ENCODE measurements around the gene TBCEL. TPM values are rescaled to one million over a fixed set of nuclear protein-coding genes. Genes with fewer than 3 reads are reported as not detected.
A peak's percentile ranks its signal among the peaks of the same experiment; 100 is the strongest.

The TBCEL gene
- 1 to 10 TPM; 6.8 to 7.2 TPM for total RNA-seq

DNA sequence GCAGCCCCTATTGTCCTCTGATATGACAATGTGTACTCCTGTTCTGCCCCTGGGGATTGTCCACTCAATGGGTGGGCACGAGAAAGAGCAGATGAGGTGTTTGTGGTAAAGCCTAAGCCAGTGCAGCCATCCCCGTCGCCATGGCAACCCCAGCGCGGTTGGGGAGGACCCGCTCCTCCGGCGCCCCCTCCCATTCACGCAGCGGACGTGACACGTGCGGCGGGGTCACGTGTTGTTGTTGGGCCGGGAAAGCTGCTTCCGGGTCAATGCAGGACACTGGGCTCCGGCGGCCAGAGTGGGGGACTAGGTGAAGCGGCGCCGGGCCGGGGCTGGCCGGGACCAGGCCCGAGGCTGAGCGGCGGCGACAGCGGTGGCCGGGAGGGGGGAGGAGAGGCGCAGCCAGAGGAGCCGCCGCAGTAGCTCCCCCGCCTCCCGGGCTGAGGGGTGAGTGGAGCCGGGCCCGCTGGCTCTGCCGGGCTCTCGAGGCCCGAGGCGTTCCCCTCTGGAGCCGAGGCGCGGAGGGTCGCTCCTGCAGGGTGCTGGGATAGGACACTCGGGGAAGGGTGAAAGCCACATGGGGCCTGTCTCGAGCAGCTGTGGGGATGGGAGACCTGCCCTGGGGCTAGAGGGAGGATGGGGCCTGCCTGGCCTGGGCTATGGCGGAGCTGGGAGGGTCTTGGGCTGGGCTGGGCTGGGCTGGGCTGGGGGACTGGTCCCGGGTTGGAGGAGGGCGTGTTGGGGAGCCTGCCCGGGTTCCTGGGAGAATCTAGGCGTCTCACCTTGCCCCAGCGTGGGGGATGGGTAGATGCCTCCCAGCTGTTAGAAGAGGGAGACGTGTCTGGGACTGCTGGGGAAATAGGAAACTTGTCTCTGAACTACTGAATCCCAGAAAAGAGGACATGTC, at the start of gene TBCEL:
Gene TBCEL (plus strand): TSS at position 255 of the 904 bp plus-strand sequence. CDS start 21,589 bp downstream, outside the sequence.
- ATAC-seq (peak; percentile 84), DNase-seq (peak; percentile 85)
- Mint-ChIP-seq H3K27me3 (no peaks in the 10 kb centered on the region), H3K4me1 (ENCODE audit: low read depth) (peaks cover 25% of the 10 kb centered on the region), H3K4me3 (peak within 1 kb of the TSS; percentile 73), H3K9me3 (no peaks in the 10 kb centered on the region), H3K36me3 (ENCODE audit: low read depth) (no peaks in the 10 kb centered on the region), H3K27ac (peak within 1 kb of the TSS; percentile 80)
- CTCF ChIA-PET: interaction anchor here (2.5 kb wide), 1 partner anchor 170 kb away, joined by 10 read pairs; no protein-coding TSS in a partner anchor
- TF ChIP-seq CTCF (IDR thresholded peaks at IDR 0.05): no peak
- intact Hi-C loops (cut with micrococcal nuclease): no loop called here
- POLR2A ChIA-PET: interaction anchor here (1.0 to 1.3 kb wide), 2 partner anchors 36 to 43 kb away, joined by 3 read pairs; no protein-coding TSS in a partner anchor

DNA sequence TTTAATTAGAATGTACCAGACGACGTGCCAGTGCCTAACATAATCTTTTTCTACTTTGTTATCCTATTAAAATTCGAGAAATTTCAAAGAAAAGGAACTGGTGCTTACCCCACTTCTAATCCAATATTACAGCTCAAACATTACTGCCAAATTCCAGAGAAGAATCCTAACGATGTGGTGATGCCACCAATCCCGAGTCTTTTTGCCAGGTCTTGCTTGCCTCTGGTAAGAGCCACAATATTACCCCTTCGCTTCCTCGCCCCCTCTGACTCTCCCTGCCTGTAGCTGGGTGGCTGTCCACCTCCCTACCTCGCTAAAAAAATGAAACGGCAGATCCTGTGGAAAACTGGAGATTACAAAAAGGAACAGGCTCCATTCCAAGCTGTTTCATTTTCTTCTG, 49.4 kb upstream of the TBCEL start:
- no peaks in the 10 kb centered on the region for H3K36me3 Mint-ChIP-seq (ENCODE audit: low read depth)
- no peak for ATAC-seq
- intact Hi-C loops (cut with micrococcal nuclease): no loop called here
- POLR2A ChIA-PET: no interaction called here
- peaks cover 12% of the 10 kb centered on the region for H3K27me3 Mint-ChIP-seq
- H3K27ac Mint-ChIP-seq: no peak overlapping the region
- CTCF ChIA-PET: no interaction called here
- H3K4me3 Mint-ChIP-seq: no peak overlapping the region
- no peak for DNase-seq
- TF ChIP-seq CTCF (IDR thresholded peaks at IDR 0.05): no peak
- H3K9me3 Mint-ChIP-seq: no peaks in the 10 kb centered on the region
- no peaks in the 10 kb centered on the region for H3K4me1 Mint-ChIP-seq (ENCODE audit: low read depth)

- Mint-ChIP-seq H3K27me3 (peaks cover 12% of the 10 kb centered on the region), H3K27ac (no peak overlapping the region), H3K36me3 (ENCODE audit: low read depth) (no peaks in the 10 kb centered on the region), H3K4me3 (no peak overlapping the region), H3K4me1 (ENCODE audit: low read depth) (no peaks in the 10 kb centered on the region), H3K9me3 (no peaks in the 10 kb centered on the region)
- ATAC-seq (no peak), DNase-seq (no peak)
- ChIA-PET POLR2A (no interaction called here), CTCF (no interaction called here)
- TF ChIP-seq CTCF (IDR thresholded peaks at IDR 0.05): no peak
- intact Hi-C loops (cut with micrococcal nuclease): no loop called here
These were observed 48.9 kb upstream of the TBCEL start for GRCh38 chr11:120974965-120975364.

- POLR2A ChIA-PET: no interaction called here
- no peak for TF ChIP-seq CTCF (IDR thresholded peaks at IDR 0.05)
These were observed 46.4 kb upstream of the TBCEL start for GRCh38 chr11:120977266-120978137.

More at GRCh38 chr11:120977266-120978137, 46.4 kb upstream of the TBCEL start:
- DNase-seq (no peak), ATAC-seq (no peak)
- CTCF ChIA-PET: no interaction called here
- Mint-ChIP-seq H3K27ac (no peak overlapping the region), H3K9me3 (no peaks in the 10 kb centered on the region), H3K27me3 (peaks cover 15% of the 10 kb centered on the region), H3K4me1 (ENCODE audit: low read depth) (no peaks in the 10 kb centered on the region), H3K36me3 (ENCODE audit: low read depth) (no peaks in the 10 kb centered on the region), H3K4me3 (no peak overlapping the region)
- intact Hi-C loops (cut with micrococcal nuclease): no loop called here

Data from activated CD8-positive, alpha-beta T cell treated with anti-CD3 and anti-CD28 coated beads for 36 hours (primary cell).